Dedifferentiated amniotic fluid mesenchymal stem cell (primary cell): ENCODE measurements around the gene RAB18.
"Not testable (repeated sequence)": the region's sequence is repeated elsewhere in the genome, so short reads cannot be mapped to it uniquely, and the experiment has no call there.

Experiments
- DNase-seq: peaks from one replicate; pipeline ENCODE4 v3.0.0-alpha.2; 2016; ENCODE audit errors: extremely low spot score

RAB18 gene

DNA sequence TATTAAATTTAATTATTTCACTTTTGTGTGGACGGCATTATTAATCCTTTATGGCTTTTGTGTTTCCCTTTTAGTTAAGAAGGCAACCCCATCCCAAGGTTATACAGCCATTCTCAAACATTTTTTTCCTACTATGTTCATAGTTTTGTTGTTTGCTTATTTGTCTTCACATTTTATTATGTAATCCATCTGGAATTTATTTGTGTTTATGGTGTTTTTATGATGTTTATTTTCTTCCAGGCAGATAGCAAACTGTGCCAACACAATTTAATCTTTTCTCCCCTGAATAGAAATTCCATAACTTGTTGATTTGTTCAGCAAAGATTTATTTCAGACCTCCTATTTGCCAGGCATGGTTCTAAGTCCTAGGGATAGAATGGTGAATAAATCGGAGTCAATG, 42.9 kb downstream of the RAB18 start:
- no peak for DNase-seq

DNA sequence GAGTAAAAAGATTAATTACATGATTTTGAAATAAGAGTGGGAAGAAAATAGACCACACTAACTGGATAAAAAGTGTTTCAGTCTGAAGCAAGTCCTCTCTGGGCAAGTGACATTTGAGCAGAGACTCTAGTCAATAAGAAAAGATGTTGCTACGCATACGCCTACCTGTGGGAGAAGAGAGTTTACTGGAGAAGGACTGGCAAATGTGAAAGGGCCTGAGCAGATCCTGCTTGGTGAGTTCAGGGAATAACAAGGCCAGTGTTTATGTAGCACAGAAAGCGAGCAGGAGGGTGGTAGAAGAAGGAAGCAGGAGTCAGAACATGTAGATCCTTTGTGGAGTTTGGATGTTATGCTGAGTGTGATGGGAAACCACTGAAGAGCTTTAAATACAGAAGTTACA, 43.4 kb downstream of the RAB18 start:
- DNase-seq: no peak

DNA sequence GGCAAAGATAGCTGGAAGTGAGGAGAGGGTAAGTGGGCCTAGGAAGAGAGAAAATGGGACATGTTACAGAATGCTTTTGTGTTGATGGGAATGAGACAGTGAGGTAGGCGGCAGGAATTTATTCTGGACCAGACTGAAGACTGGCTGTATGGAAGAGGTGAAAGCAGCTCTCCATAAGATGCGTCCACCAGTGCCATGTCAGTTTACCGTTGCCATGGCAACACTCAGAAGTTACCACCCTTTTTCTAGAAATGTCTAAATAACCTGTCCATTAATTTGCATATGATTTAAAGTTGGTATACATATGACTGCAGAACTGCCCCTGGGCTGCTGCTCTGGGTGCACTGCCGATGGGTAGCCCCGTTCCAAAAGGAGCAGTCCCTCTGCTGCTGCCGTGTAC, 46.7 kb downstream of the RAB18 start:
- no peak for DNase-seq

- peak; percentile 50 for DNase-seq
Measured at GRCh38 chr10:27558612-27559020, 54.5 kb downstream of the RAB18 start.

GRCh38 chr10:27561334-27561733, 57.2 kb downstream of the RAB18 start:
- DNase-seq: no peak

DNA sequence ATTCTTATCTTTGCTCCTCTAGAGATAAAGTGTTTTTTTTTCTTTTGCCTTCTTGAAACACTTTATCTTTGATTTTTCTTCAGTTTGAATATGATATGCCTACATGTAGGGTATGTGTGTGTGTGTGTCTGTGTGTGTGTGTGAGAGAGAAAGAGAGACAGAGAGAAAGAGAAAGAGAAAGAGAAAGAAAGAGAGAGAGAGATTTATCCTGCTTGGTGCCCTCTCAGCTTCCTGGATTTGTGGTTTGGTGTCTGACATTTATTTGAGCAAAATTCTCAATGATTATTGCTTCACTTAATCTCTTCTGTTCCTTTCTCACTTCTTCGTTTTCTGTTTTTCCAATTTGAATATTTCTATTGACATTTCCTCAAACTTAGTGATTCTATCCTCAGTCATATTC, 60.3 kb downstream of the RAB18 start:
- no peak for DNase-seq

DNA sequence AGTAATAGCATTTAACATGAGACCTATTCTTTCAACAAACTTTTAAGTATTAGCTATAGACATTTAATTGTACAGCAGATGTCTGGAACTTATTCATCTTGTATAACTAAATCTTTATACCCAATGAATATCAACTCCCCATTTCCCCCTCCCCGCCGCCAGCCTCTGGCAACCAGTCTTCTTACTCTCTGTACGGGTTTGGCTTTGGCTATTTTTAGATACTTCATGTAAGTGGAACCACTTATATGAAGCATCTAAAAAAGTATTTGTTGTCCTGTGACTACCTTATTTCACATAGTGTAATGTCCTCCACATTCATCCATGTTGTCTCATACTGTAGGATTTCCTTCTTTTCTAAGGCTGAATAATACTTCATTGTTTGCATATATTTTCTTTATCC, 60.8 kb downstream of the RAB18 start:
- no peak for DNase-seq

DNA sequence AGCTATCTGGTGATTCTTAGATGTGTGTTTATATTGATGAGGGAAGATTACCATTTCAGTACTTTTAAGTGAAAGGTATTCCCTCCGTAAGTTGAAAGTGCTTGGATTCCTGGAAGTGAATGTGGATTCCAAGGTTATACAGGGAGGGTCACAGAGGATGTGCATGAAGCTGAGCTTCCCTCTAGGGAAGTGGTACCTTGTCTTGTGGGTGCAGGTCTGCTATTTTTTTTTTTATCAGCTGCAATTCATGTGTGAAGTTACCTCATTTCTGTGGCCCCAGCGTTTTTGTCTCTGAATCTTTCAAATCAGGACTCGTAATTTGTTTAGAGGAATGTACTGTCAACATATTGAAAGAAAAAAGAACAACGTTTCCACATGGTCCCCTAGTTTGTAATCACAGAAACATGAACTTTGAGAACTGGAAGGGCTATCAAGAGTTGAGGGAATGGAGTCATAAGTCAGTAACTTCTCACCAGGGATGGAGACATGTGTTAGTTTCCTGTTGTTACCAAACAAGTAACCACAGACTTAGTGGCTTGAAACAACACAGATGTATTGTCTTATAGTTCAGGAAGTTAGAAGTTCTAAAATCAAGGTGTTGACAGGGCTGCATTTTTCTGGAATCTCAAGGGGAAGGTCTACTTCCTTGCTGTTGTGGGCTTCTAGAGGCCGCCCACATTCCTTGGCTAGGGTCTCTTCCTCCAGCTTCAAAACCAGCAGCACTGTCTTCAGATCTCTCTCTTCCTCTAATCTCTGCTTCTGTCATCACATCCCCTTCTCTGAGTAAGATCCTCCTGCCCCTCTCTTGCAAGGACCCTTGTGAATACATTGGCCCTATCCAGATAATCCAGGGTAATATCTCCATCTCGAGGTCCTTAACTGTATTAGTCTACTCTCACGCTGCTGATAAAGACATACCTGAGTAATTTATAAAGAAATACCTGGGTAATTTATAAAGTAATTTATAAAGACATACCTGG, 64.4 kb downstream of the RAB18 start:
- DNase-seq: no peak

- no peak for DNase-seq
Measured at GRCh38 chr10:27569946-27570345, 65.8 kb downstream of the RAB18 start.

DNA sequence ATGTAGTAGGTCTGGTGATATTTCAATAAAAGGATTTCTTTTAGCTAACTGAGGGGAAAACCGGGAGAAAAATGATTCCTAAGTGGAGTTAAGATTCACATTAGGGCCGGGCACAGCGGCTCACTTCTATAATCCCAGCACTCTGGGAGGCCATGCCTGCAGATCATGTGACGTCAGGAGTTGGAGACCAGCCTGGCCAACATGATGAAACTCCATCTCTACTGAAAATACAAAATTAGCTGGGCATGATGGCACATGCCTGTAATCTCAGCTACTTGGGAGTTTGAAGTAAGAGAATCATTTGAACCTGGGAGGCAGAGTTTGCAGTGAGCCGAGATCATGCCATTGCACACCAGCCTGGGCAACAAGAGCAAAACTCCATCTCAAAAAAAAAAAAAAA, 72.9 kb downstream of the RAB18 start:
- not testable (repeated sequence) for DNase-seq

- no peak for DNase-seq
Measured at GRCh38 chr10:27578316-27578715, 74.2 kb downstream of the RAB18 start.

DNA sequence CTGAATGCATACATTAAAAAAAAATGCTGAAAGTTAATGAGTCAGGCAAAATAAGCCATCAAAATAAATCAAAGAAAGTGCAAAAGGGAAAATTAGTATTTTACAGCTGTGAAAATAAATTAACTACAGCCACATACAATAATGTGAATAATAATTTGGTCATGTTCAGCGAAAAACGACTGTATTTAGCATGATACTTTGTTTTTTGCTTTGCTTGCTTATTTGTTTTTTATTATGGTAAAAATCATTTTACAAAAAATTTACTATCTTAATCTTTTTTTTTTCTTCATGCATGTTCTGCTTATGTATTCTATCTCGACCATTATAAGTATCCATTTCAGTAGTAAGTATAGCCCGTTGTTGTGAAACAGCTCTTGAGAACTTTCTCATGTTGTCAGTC, 77.1 kb downstream of the RAB18 start:
- DNase-seq: no peak

GRCh38 chr10:27584302-27584701, 80.2 kb downstream of the RAB18 start:
- DNase-seq: no peak
